ENCODE measurements around the gene SMAD9. TPM values are rescaled to one million over a fixed set of nuclear protein-coding genes. Genes with fewer than 3 reads are reported as not detected.
A peak's percentile ranks its signal among the peaks of the same experiment; 100 is the strongest.

The SMAD9 gene
- polyA plus RNA-seq, 4 donors: 0.45 to 7.1 (median 2.1) TPM

DNA sequence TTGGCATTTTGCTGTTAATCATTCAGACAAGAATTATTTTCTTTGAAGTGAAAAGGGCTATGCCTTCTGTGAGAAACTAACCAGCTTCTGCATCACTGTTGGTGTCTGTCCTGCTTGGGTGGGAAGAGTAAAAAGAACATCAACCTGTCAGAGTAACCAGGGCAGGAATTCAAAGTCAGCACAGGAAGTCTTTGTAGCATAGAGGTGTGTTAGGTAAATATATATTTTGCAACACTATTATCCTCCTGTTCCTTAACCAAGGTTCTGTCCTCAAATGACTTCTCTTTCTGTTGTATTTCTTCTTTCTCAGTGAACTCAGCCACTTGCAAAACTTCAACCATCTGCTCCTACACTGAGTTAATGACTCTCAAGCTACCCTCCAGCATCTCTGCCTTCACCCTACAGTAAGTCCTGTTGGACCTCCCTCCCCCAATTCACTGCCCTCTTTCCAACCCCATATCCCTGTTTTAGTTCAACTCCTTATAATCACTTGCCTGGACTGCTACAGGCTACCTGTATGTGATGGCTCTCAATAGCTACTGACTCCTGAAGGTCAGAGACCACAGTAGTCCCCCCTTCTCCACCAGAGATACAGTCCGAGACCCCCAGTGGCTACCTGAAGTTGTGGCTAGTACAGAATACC, 49.9 kb downstream of the SMAD9 start:
- Histone ChIP-seq H3K27me3 (ENCODE audit: control insufficient read depth in 3 of 3, insufficient read depth in 3 of 3, low read length in 3 of 3) (no peaks in the 10 kb centered on the region), H3K4me3 (ENCODE audit: low read depth in 1 of 3, low read length in 3 of 3) (no peak overlapping the region), H3K27ac (ENCODE audit: low read depth in 1 of 3, low read length in 2 of 3) (no peak overlapping the region), H3K4me1 (ENCODE audit: control insufficient read depth in 3 of 3, insufficient read depth in 2 of 3, low read depth in 1 of 3, low read length in 2 of 3) (no peaks in the 10 kb centered on the region), H3K9me3 (ENCODE audit: control insufficient read depth in 2 of 2, insufficient read depth in 1 of 2, low read depth in 1 of 2, low read length in 1 of 2) (no peaks in the 10 kb centered on the region), H3K36me3 (ENCODE audit: control insufficient read depth in 3 of 3, insufficient read depth in 2 of 3, low read depth in 1 of 3, low read length in 3 of 3) (peaks cover 0 to 7% (median 0%) of the 10 kb centered on the region in 3 donors)
- FAIRE-seq: no peak
- peak in 1 of 2 donors; percentile 13 for DNase-seq
- WGBS, 3 donors: 78 to 82% (median 81%) methylated on average over 1 of the region's 1 CpG

DNA sequence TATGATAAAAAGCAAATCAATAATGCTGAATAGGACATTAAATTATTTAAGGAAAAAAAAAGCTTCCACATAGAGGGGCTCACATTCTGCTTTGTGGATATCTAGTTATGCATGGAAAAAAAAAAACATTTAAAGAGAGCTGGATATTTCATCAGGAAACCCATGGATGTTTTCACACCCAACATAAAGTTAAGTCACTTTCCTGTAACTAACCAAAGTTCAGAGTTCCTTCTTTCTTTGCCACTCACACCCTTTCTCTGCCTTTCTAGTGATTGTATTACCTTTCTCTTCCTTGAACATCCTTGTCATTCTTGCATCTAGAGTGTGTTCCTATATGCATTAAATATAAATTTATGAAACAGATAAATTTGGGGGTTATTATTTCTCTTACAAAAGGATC, 53.8 kb downstream of the SMAD9 start:
- no peak overlapping the region for H3K4me3 ChIP-seq (ENCODE audit: low read depth in 1 of 3, low read length in 3 of 3)
- H3K9me3 ChIP-seq (ENCODE audit: control insufficient read depth in 2 of 2, insufficient read depth in 1 of 2, low read depth in 1 of 2, low read length in 1 of 2): no peaks in the 10 kb centered on the region
- peaks cover 0 to 5% (median 0%) of the 10 kb centered on the region in 3 donors for H3K36me3 ChIP-seq (ENCODE audit: control insufficient read depth in 3 of 3, insufficient read depth in 2 of 3, low read depth in 1 of 3, low read length in 3 of 3)
- no peak for FAIRE-seq
- H3K4me1 ChIP-seq (ENCODE audit: control insufficient read depth in 3 of 3, insufficient read depth in 2 of 3, low read depth in 1 of 3, low read length in 2 of 3): no peaks in the 10 kb centered on the region
- H3K27me3 ChIP-seq (ENCODE audit: control insufficient read depth in 3 of 3, insufficient read depth in 3 of 3, low read length in 3 of 3): no peaks in the 10 kb centered on the region
- no peak for DNase-seq
- no peak overlapping the region for H3K27ac ChIP-seq (ENCODE audit: low read depth in 1 of 3, low read length in 2 of 3)

- H3K4me3 ChIP-seq (ENCODE audit: low read depth in 1 of 3, low read length in 3 of 3): no peak overlapping the region
Observed at GRCh38 chr13:36865265-36865664, 54.8 kb downstream of the SMAD9 start.

DNA sequence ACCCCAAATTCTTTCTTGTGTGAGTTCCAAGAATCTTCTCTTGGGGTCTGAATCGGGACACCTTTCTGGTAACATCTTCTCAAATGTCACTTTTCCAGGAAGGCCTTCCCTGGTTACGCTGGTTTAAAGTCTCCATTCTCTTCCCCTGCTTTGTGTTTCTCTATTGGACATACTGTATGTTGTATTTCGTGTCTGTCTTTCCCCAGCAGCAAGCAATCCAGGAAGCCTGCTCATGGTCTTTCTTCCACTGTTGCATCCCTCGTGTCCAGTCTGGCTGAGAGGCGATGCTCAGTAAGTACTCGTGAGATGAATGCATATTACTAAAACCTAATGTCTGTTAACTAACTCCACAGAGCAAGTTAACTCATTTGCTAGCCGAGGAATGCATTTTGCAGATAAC, 57.3 kb downstream of the SMAD9 start:
- H3K27me3 ChIP-seq (ENCODE audit: control insufficient read depth in 3 of 3, insufficient read depth in 3 of 3, low read length in 3 of 3): no peaks in the 10 kb centered on the region
- no peak overlapping the region for H3K4me3 ChIP-seq (ENCODE audit: low read depth in 1 of 3, low read length in 3 of 3)
- no peaks in the 10 kb centered on the region for H3K4me1 ChIP-seq (ENCODE audit: control insufficient read depth in 3 of 3, insufficient read depth in 2 of 3, low read depth in 1 of 3, low read length in 2 of 3)
- H3K27ac ChIP-seq (ENCODE audit: low read depth in 1 of 3, low read length in 2 of 3): peak overlapping the region in 1 of 3 donors; percentile 5
- FAIRE-seq (no peak), DNase-seq (no peak)
- WGBS, 3 donors: 78 to 86% (median 86%) methylated on average over 7 of the region's 7 CpGs
- peaks cover 0 to 5% (median 0%) of the 10 kb centered on the region in 3 donors for H3K36me3 ChIP-seq (ENCODE audit: control insufficient read depth in 3 of 3, insufficient read depth in 2 of 3, low read depth in 1 of 3, low read length in 3 of 3)
- H3K9me3 ChIP-seq (ENCODE audit: control insufficient read depth in 2 of 2, insufficient read depth in 1 of 2, low read depth in 1 of 2, low read length in 1 of 2): no peaks in the 10 kb centered on the region

More at GRCh38 chr13:36865265-36865664, 54.8 kb downstream of the SMAD9 start:
- Histone ChIP-seq H3K27me3 (ENCODE audit: control insufficient read depth in 3 of 3, insufficient read depth in 3 of 3, low read length in 3 of 3) (no peaks in the 10 kb centered on the region), H3K36me3 (ENCODE audit: control insufficient read depth in 3 of 3, insufficient read depth in 2 of 3, low read depth in 1 of 3, low read length in 3 of 3) (peaks cover 0 to 5% (median 0%) of the 10 kb centered on the region in 3 donors), H3K4me1 (ENCODE audit: control insufficient read depth in 3 of 3, insufficient read depth in 2 of 3, low read depth in 1 of 3, low read length in 2 of 3) (no peaks in the 10 kb centered on the region), H3K9me3 (ENCODE audit: control insufficient read depth in 2 of 2, insufficient read depth in 1 of 2, low read depth in 1 of 2, low read length in 1 of 2) (no peaks in the 10 kb centered on the region), H3K27ac (ENCODE audit: low read depth in 1 of 3, low read length in 2 of 3) (no peak overlapping the region)
- 86 to 93% (median 88%) methylated on average over 5 of the region's 5 CpGs for WGBS, 3 donors
- no peak for DNase-seq
- FAIRE-seq: no peak

- H3K27me3 ChIP-seq (ENCODE audit: control insufficient read depth in 3 of 3, insufficient read depth in 3 of 3, low read length in 3 of 3): no peaks in the 10 kb centered on the region
- no peak overlapping the region for H3K27ac ChIP-seq (ENCODE audit: low read depth in 1 of 3, low read length in 2 of 3)
- H3K4me3 ChIP-seq (ENCODE audit: low read depth in 1 of 3, low read length in 3 of 3): no peak overlapping the region
- DNase-seq (no peak), FAIRE-seq (no peak)
- 62 to 72% (median 66%) methylated on average over 6 of the region's 6 CpGs for WGBS, 3 donors
- H3K9me3 ChIP-seq (ENCODE audit: control insufficient read depth in 2 of 2, insufficient read depth in 1 of 2, low read depth in 1 of 2, low read length in 1 of 2): no peaks in the 10 kb centered on the region
- H3K4me1 ChIP-seq (ENCODE audit: control insufficient read depth in 3 of 3, insufficient read depth in 2 of 3, low read depth in 1 of 3, low read length in 2 of 3): no peaks in the 10 kb centered on the region
- H3K36me3 ChIP-seq (ENCODE audit: control insufficient read depth in 3 of 3, insufficient read depth in 2 of 3, low read depth in 1 of 3, low read length in 3 of 3): peaks cover 0 to 5% (median 0%) of the 10 kb centered on the region in 3 donors
Observed at GRCh38 chr13:36862002-36862685, 57.9 kb downstream of the SMAD9 start.

DNA sequence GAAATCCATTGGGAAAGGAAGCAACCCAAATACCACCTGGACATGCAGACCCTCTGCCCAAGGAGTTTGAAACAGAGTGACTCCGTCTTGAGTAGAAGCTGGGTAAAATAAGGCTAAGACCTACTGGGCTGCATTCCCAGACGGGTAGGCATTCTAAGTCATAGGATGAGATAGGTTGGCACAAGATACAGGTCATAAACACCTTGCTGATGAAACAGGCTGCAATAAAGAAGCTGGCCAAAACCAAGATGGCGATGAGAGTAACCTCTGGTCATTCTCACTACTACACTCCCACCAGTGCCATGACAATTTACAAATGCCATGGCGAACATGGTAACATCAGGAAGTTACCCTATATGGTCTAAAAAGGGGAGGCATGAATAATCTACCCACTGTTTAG, 60.8 kb downstream of the SMAD9 start:
- Histone ChIP-seq H3K9me3 (ENCODE audit: control insufficient read depth in 2 of 2, insufficient read depth in 1 of 2, low read depth in 1 of 2, low read length in 1 of 2) (no peaks in the 10 kb centered on the region), H3K27me3 (ENCODE audit: control insufficient read depth in 3 of 3, insufficient read depth in 3 of 3, low read length in 3 of 3) (no peaks in the 10 kb centered on the region), H3K4me3 (ENCODE audit: low read depth in 1 of 3, low read length in 3 of 3) (no peak overlapping the region), H3K36me3 (ENCODE audit: control insufficient read depth in 3 of 3, insufficient read depth in 2 of 3, low read depth in 1 of 3, low read length in 3 of 3) (peaks cover 0 to 2% (median 0%) of the 10 kb centered on the region in 3 donors), H3K27ac (ENCODE audit: low read depth in 1 of 3, low read length in 2 of 3) (no peak overlapping the region), H3K4me1 (ENCODE audit: control insufficient read depth in 3 of 3, insufficient read depth in 2 of 3, low read depth in 1 of 3, low read length in 2 of 3) (no peaks in the 10 kb centered on the region)
- DNase-seq: no peak
- 76 to 90% (median 81%) methylated on average over 4 of the region's 4 CpGs for whole genome bisulfite sequencing, 3 donors
- no peak for FAIRE-seq

- DNase-seq (peak; percentile 54), FAIRE-seq (no peak)
- Histone ChIP-seq H3K36me3 (ENCODE audit: control insufficient read depth in 3 of 3, insufficient read depth in 2 of 3, low read depth in 1 of 3, low read length in 3 of 3) (peaks cover 0 to 4% (median 0%) of the 10 kb centered on the region in 3 donors), H3K27me3 (ENCODE audit: control insufficient read depth in 3 of 3, insufficient read depth in 3 of 3, low read length in 3 of 3) (no peaks in the 10 kb centered on the region), H3K4me1 (ENCODE audit: control insufficient read depth in 3 of 3, insufficient read depth in 2 of 3, low read depth in 1 of 3, low read length in 2 of 3) (no peaks in the 10 kb centered on the region), H3K9me3 (ENCODE audit: control insufficient read depth in 2 of 2, insufficient read depth in 1 of 2, low read depth in 1 of 2, low read length in 1 of 2) (no peaks in the 10 kb centered on the region), H3K4me3 (ENCODE audit: low read depth in 1 of 3, low read length in 3 of 3) (no peak overlapping the region), H3K27ac (ENCODE audit: low read depth in 1 of 3, low read length in 2 of 3) (no peak overlapping the region)
- WGBS, 3 donors: 25 to 35% (median 33%) methylated on average over 3 of the region's 3 CpGs
Observed at GRCh38 chr13:36858290-36858689, 61.7 kb downstream of the SMAD9 start.

DNA sequence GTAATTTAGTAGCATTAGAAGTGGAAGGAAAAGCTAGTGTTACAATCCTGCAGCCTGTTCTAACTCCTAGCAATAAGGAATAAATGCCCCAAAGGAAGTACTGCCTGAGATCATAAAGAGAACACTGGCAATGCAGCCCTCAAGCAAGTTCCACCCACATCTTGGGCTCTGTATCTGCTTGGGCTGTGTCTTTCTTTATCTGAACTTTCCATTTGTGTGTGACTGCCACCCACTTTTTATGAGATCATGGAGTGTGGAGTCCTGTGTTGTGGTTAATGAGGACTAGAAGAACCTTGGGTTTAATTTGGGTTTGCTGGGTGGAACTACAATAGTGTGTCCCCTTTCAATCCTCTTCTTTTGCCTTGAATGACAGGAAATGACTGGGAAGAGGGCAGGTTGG, 62.8 kb downstream of the SMAD9 start:
- H3K27me3 ChIP-seq (ENCODE audit: control insufficient read depth in 3 of 3, insufficient read depth in 3 of 3, low read length in 3 of 3): no peaks in the 10 kb centered on the region
- no peak for FAIRE-seq
- H3K27ac ChIP-seq (ENCODE audit: low read depth in 1 of 3, low read length in 2 of 3): no peak overlapping the region
- no peaks in the 10 kb centered on the region for H3K4me1 ChIP-seq (ENCODE audit: control insufficient read depth in 3 of 3, insufficient read depth in 2 of 3, low read depth in 1 of 3, low read length in 2 of 3)
- no peak overlapping the region for H3K4me3 ChIP-seq (ENCODE audit: low read depth in 1 of 3, low read length in 3 of 3)
- no peak for DNase-seq
- H3K36me3 ChIP-seq (ENCODE audit: control insufficient read depth in 3 of 3, insufficient read depth in 2 of 3, low read depth in 1 of 3, low read length in 3 of 3): peaks cover 0 to 5% (median 0%) of the 10 kb centered on the region in 3 donors
- H3K9me3 ChIP-seq (ENCODE audit: control insufficient read depth in 2 of 2, insufficient read depth in 1 of 2, low read depth in 1 of 2, low read length in 1 of 2): no peaks in the 10 kb centered on the region

Data from small intestine (tissue), 7 donors.